Retina (tissue), 1 donor: ENCODE measurements around the gene CHD3.

Experiments
- DNase-seq: peaks from one replicate; pipeline ENCODE4 v3.0.0-alpha.2; 2016

The CHD3 gene

GRCh38 chr17:7888184-7888920 lies at the start of gene CHD3:
CHD3 (plus strand) TSS chr17:7888789; CDS start chr17:7889001, 212 bp downstream.
- DNase-seq: no peak

DNA sequence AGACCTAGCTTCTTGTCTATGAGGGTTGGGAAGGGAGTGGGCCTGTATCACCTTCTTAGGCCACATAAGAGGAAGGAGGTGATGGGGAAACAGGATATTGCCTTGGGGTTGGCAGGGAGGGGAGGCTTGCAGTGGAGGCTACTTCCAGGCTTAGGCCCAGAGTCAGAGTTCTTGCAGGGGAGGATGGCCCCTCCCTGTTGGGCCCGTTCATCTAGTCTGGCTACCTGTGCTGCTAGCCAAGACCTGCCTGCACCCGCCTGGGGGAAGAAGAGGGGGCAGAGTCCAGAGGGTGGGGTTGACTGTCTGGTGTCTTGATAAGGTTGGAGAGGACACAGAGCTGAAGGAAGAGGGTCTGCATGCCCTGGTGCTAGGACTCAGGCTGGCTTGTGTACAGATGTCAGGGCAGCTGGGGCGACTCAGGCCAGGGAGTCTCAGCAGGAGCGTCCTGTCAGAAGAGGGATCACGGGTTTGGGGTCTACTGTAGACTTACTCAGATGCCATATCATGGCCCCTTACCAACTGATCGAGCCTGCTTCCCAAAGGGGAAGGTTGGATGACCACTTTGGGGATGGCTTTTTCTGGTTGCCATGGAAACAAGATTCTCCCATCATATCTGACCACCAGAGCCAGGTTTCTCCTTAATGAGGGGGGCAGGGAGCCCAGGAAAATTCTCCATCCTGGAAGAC lies 49.3 kb upstream of the CHD3 start:
- no peak for DNase-seq

DNA sequence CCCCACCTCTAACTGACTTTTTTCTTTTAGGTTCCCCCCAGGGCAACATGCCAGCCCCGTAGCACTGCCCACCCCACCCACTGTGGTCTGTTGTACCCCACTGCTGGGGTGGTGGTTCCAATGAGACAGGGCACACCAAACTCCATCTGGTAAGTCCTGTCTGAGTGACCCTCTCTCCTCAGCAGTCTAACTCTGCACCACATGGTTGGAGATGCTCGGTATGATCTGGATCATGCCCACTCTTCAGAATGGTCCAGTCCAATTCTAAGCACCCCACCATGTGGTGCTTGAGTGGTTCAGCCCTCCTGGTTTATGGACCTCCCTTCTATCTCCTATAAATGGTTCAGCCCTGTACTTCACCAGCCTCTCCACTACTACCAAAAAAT lies 48.7 kb upstream of the CHD3 start:
- no peak for DNase-seq

DNA sequence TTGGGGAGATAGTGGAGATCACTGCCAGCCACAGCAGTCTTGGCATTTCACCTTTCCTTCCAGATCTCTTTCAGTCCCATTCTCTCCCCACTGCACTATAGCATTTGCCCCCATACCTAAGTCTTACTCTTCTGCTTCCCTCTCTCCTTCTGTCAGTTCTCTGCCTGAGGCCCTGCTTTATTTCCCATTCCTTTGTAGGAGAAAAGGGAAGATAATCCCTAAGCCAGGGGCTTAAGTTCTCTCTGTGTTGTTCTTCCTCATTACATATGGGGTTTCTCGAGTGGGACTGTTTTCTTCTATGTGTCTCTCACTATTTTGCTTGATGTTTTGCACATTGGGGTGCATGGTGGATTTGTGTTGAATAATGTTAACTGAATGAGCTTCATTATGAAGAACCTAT lies 48.1 kb upstream of the CHD3 start:
- no peak for DNase-seq

- DNase-seq: no peak
These were observed 47.7 kb upstream of the CHD3 start for GRCh38 chr17:7840875-7841274.

DNA sequence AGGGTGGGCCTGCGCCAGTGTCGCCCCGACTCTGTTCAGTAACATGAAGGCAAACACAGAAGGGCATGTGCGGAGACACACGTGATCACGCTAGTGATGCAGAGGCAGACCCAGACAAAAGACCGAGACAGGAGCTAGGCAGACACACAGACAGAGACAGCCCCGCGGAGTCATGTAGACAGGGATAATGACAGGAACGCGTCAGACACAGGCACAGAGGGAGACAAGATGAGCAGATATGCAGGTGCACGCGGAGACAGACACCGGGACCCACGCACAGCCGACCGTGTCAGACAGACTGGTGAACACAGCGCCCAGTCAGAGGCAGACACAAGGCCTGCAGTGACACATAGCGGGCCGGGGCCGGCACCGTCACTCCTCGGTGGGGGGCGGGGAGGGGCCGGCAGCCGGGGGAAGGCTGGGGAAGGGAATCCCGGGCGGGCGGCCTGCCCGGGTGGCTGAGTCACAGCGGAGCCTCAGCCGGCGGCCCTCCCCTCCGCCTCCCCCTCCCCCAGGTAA lies 47.1 kb upstream of the CHD3 start:
- DNase-seq: peak; percentile 68

GRCh38 chr17:7841915-7842379 lies 46.6 kb upstream of the CHD3 start:
- DNase-seq: peak; percentile 96

DNA sequence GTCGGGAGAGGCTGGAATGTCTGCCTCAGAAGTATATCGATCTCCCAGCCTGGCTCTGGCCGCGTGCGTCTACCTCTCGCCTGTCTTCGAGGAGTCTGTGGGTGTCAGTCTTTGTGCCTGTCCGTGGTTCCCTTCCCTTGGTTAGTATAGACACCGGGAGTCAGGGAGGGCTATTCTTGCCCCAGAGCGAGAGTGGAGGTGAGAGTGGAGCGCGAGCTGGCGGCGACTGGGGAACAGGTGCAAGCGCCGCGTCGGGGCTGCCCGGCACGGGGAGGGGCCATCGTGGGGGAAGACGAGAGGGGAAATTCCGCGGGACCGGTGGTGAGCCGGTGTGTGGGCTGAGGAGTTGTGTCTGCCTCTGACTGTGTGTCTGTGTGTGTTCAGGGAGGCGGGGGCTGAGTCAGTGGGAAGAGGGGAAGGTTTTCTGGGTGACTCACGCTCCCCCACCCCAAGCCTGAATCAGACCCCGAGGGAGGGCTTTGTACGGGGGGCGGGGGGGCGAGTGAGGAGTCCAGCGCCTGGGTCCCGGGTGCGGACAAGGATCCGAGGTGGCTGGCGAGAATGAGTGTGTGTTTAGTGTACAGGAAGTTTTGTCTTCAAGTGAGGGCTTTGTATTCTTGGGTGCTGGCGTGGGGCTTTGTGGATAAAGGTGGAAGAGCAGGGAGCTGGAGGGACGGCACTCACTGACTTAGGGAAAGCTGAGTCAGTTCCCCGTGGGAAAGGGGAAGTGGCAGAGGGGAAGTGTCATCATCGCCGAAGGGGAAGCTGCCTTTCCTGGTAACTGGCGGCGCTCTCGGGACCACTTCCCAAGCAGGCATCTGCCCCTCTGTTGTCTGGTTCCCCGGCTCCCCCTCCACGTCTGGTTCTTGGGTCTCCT lies 46.0 kb upstream of the CHD3 start:
- no peak for DNase-seq

DNA sequence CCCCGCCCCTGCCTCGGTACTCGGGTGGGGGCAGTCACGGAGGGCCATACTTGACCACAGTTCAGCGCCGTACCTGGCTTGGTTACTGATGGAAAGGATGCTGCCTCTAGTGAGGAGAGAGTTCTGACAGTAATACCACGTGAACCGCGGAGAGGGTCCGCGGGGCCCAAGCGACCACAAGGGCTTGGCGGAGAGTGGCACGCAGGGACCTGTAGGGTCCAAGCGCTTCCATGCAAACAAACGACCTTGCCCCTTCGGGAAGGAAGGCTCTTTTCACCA lies 45.4 kb upstream of the CHD3 start:
- no peak for DNase-seq

DNA sequence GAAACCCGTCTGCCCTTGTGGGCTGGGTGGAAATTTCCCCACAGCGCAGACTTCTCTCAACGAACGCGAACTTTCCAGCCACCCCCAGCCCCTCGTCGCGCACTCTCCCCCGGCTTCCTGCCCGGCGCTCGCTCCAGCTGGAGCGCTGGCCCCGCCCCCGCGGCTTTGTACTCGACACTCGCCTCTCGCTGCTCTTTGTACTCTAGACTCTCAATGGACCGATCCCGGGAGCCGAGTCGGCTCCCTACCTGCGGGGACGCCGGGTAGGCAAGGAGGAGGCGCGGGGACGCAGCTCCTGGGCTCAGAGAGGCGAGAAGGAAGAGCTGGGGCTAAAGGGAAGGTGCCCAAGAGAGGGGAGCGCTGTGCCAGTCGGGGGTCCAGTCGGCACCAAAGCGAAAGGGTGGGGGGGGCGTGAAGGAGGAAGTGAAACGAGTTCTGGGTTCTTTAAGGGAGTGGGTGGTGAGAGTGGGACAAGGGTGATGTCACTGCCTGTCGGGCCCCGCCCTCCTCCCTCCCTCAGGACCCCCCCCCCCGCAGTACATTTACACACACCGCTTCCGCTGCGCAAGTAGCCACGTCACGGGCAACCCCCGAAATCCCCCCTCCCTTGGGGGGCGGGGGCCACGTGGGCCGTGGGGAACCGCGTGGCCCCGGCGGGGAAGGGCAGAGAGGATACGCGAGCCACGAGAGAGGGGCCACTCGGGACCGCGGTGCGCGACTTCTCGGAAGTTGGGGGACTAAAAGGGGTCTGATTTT lies 44.9 kb upstream of the CHD3 start:
- peak; percentile 81 for DNase-seq

DNA sequence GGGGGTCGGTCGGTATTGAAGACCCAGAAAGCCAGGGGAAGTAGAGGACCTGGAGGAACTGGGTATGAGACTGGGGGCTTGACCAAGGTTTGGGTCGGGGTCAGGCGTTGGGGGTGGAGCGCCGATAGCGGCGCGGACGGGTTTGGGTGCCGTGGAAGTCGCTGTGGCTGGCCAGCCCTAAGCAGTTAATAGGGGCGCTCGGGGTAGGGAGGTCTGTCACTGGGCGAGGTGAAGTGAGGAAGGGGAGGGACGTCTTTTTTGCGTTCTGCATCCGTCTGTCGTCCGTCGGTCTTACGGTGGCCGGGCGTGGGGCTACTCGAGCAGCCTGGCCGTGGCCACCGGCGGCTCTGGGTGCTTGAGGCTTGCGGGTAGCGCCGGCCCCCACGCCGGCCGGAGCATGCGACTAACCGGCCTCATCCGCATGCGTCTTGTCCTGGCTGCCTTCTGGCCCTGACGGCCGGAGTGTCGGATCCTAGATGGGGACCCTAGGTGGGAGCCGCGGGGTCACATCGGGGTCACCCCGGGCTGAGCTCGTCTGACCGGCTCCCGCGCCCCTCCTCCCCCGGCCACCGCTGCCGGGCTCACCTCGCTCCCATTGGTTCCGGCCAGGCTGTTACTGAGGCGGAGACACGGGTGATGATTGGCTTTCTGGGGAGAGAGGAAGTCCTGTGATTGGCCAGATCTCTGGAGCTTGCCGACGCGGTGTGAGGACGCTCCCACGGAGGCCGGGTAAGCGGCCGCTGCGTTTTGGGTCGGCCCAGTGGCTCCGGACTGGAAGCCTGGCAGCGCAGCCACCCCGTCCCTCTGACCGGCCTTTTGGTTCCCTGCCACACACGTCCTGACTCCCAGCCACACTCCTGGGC lies 44.1 kb upstream of the CHD3 start:
- peak; percentile 91 for DNase-seq

DNA sequence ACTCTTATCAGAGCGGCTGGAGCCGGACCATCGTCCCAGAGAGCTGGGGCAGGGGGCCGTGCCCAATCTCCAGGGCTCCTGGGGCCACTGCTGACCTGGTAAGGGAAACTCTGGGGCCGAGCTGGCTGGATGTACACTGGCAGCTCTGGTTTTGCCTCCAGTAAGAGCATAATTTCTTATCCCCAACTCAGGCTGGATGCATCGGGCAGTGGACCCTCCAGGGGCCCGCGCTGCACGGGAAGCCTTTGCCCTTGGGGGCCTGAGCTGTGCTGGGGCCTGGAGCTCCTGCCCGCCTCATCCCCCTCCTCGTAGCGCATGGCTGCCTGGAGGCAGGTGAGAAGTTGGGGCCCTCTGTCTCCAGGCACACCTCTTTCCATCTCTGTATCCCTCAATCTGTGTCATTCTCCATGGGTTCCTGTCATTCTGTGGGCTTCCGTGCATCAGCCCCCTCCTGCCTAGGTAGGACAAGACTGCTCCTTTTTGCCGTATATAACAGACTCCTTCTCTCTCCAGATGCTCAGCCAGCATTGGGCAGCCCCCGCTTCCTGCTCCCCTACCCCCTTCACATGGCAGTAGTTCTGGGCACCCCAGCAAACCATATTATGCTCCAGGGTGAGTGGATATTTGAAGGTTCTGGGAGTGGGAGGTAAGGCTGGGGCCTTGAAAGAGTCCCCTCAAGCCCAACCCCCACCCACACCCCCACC lies 43.1 kb upstream of the CHD3 start:
- no peak for DNase-seq

DNA sequence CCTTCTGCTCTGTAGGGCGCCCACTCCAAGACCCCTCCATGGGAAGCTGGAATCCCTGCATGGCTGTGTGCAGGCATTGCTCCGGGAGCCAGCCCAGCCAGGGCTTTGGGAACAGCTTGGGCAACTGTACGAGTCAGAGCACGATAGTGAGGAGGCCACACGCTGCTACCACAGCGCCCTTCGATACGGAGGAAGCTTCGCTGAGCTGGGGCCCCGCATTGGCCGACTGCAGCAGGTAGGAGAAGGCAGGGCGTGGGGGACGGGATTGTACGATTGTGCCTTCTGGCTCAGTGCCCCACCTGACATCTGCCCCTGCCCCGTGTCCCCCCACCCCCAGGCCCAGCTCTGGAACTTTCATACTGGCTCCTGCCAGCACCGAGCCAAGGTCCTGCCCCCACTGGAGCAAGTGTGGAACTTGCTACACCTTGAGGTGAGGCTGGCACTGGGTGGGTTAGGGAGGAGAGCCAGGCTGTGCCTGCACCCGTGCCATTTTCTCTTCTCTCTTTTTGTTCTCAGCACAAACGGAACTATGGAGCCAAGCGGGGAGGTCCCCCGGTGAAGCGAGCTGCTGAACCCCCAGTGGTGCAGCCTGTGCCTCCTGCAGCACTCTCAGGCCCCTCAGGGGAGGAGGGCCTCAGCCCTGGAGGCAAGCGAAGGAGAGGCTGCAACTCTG lies 42.4 kb upstream of the CHD3 start:
- DNase-seq: no peak

DNA sequence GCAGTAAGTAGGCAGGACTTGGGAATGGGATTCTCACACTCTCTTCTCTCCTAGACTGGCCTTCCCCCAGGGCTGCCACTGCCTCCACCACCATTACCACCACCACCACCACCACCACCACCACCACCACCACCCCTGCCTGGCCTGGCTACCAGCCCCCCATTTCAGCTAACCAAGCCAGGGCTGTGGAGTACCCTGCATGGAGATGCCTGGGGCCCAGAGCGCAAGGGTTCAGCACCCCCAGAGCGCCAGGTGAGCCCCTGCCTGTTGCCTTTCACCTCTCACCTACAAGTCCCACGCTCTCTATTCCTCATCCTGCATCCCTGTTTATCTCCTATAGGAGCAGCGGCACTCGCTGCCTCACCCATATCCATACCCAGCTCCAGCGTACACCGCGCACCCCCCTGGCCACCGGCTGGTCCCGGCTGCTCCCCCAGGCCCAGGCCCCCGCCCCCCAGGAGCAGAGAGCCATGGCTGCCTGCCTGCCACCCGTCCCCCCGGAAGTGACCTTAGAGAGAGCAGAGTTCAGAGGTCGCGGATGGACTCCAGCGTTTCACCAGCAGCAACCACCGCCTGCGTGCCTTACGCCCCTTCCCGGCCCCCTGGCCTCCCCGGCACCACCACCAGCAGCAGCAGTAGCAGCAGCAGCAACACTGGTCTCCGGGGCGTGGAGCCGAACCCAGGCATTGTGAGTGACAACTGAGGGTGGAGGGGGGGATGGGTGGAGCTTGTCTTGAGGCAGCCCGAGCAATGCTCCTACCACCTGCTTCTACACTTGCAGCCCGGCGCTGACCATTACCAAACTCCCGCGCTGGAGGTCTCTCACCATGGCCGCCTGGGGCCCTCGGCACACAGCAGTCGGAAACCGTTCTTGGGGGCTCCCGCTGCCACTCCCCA lies 41.6 kb upstream of the CHD3 start:
- no peak for DNase-seq

GRCh38 chr17:7848131-7848579 lies 40.4 kb upstream of the CHD3 start:
- DNase-seq: no peak

DNA sequence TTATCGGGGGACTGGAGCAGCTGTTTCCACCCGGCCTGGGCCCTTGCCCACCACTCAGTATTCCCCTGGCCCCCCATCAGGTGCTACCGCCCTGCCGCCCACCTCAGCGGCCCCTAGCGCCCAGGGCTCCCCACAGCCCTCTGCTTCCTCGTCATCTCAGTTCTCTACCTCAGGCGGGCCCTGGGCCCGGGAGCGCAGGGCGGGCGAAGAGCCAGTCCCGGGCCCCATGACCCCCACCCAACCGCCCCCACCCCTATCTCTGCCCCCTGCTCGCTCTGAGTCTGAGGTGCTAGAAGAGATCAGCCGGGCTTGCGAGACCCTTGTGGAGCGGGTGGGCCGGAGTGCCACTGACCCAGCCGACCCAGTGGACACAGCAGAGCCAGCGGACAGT lies 39.9 kb upstream of the CHD3 start:
- DNase-seq: no peak

GRCh38 chr17:7849130-7849750 lies 39.3 kb upstream of the CHD3 start:
- DNase-seq: no peak

DNA sequence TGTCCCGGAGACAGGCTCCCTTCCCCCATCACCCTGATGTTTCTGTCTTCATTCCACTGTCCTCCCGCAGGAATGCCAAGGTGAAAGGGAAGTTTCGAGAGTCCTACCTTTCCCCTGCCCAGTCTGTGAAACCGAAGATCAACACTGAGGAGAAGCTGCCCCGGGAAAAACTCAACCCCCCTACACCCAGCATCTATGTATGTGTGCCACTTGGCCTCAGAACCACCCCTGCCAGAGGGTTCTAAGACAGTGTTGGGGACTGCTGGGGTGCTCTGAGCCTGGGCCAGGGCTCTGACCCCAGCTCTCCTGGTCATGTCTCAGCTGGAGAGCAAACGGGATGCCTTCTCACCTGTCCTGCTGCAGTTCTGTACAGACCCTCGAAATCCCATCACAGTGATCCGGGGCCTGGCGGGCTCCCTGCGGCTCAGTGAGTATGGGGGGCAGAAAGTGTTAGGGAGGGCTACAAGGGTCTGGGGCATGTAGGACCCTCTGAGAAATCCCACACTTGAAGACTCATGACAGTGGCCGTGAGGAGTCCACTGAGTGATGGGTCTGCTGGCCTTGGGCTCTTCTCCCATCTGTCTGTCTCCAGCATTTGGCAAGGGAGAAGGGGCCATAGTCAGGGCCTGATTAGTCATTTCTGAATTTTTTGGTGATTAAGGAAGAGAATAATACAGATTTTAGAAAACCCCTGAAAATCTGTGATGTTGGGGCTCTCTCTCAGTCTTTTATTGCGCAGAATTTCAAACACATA lies 38.7 kb upstream of the CHD3 start:
- DNase-seq: no peak
